HG02852 (cell line): ENCODE measurements around the gene FARP1.

Source experiments
- ATAC-seq: cut with Tn5 transposase; IDR thresholded peaks from one replicate; pipeline ENCODE4 v1.9.1; 2021; ENCODE audit warnings: mild to moderate bottlenecking, moderate library complexity; ENCODE audit not compliant: unreplicated experiment

Gene FARP1

DNA sequence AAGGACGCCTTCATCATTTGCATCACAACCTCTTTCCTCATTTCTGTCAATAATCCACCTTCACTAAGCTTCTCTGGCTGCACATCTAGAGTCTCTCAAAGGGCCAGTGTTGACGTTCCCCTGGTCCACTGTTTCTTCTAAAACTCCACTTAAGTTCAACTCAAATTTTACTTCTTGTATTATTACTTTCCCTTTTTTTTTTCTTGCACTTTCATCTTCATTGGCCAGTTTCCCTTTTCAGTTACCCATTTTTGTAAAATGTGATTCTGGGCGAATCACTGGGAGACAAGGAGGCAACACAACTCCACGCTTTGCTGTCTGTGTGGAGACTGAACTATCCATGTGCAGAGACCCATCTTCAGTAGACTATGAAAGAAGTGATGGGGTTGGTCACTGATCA lies 162.8 kb downstream of the FARP1 start:
- no peak for ATAC-seq

DNA sequence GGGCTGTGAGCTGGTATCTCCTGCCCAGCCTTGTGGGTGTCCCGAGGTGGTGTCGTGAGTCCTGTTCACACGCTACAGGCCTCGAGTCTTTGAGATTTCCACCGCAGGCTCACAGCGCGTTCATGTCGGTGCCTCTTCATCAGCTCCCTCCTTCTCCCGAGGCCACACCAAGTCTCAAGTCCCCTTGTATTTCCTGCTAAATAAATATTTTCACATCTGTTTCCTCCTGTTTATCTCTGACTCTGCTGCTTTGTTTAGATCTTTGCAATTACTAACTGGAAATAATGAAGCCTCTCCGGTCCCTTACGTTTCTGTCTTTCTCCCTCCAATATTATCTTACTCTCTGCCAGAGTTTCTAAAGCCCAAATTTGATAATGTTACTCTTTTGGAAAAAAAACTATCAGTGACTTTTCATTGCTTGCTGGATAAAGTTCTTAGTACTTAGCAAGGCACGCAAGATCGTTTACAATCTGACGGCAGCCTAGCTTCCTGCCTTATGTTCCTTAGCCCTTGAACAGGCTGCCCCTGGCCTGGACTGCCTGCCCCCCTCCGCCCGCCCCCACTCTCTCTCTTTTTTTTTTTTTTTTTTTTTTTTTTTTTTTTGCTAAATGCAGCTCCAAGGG lies 164.7 kb downstream of the FARP1 start:
- ATAC-seq, result no peak

DNA sequence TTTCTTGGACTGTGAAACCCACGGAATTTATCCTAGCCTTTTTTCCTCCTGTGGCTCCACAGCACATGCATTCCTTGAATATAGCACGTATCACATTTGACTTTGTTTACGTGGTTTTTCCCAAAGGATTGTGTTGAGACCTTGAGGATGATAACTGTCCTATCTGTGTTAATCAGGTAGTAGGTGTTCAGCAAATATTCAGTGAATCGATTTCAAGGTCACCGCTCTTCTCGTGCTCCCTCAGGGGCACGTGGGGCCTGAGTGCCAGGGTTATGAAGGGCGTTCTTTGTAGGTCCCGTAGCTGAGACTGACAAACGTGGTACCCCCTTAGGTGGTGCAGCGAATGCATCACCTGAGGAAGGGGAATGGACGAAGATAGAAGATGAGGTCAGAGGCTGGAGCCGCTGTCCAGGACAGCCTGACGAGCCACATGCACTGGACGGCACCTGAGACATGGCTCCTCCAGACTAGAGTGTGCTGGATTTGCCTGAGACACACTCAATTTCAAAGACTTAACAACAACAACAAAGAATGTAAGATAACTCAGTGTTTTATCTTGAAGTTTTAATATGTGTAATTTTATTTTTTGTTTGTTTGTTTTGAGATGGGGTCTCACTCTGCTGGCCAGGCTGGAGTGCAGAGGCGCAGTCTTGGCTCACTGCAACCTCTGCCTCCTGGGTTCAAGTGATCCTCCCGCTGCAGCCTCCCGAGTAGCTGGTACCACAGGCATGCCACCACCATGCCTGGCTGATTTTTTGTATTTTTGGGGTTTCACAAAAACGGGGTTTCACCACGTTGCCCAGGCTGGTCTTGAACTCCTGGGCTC lies 165.4 kb downstream of the FARP1 start:
- ATAC-seq, result no peak

DNA sequence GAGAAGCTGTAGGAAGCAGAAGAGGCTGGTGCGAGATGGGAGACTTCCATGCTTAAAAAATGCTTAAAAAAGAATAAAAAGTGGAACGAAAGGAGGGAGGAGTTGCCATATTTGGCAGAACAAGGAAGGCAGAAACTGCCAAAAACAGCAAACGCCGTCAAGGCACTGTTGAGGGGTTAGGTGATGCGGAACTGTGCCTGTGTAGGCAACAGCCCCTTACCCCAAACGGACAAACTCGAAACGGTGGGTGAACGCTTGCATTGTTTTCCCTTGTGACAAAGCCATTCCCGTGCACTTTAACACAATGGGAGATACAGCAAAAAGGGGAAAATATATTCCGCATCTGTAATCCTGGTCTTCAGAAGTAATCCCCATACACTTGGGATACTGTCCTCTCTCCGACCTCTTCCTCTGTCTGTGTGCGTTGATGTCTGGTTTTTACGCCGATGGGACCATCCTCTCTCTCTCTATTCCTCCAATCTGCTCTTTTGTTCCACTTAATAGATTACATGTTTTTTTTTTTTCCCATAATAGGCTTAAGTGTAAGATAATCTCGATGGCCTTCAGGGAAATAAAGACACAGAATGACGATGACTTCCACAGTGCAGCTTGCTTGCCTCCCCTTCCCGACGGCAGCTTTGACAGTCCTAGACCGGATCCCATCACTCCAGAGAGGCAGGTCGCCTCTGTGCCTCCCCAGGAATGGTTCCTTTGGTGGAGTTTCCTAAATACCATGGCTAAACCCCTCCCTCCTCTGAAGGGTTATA lies 166.9 kb downstream of the FARP1 start:
- ATAC-seq, result no peak

DNA sequence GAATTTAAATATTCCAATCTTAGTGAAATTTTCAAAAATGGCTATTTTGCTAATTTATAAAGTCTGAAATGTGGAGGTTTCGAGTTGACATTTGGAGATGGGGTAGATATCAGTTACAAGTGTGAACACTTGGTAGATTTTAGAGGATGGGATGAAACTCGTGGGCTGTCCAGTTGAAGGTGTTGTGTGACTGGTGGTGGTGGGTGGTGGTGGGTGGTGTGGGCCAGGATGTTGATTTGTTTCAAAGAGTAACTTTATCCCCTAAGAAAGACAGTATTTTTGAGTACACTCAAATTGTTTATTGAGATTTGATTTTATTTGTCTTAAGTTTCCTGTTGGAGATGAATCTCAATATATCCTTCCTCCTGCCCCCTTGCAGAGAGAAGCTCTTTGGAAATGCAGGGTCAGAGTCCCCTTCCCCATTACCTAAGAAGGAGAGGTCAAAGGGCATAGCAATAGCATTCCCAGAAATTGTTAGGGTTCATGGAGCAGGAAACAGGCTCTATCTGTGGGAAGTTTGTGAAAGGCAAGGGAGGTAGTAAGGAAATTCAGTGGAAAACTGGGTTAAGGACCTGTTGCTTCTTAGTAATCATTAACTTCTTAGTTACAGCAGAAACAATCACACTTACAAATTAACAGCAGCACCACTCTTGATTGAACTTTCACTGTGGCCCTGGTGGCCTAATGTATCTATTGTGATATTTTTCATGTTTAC lies 167.7 kb downstream of the FARP1 start:
- ATAC-seq, result no peak

DNA sequence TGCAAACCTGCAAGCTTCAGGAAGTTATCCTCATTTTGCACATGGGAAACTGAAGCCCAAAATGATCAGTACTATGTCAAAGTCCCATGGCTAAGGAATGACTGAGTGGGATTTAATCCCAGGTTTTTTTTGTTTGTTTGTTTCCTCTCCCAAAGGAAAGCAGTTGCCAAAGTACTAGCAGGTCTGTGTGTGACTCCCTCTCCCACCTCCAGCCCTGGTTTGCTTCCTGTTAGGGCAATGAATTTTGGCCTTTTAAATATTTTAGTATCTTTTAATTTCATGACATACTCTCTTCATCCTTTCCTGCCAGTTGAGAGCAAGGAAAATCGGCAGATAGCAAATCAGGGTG lies 168.3 kb downstream of the FARP1 start:
- ATAC-seq, result no peak

DNA sequence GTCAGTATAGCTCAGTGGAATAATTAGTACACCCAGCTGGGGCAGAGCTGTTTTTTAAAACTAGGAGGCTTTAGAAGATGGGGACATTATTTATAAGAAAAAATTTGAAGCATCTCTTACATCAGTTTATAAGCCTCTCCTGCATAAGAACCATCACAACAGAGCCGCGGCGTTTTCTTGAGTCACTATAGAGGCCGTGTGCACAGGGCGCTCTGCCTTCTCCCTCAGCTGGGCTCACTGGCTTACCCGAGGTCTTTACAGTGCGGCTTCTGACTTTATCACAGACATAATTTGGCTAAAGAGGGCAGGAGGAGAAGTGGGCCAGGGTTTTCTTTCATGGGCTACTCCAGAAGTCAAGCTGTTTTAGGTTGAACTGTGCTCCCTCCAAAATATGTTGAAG lies 169.7 kb downstream of the FARP1 start:
- no peak for ATAC-seq

DNA sequence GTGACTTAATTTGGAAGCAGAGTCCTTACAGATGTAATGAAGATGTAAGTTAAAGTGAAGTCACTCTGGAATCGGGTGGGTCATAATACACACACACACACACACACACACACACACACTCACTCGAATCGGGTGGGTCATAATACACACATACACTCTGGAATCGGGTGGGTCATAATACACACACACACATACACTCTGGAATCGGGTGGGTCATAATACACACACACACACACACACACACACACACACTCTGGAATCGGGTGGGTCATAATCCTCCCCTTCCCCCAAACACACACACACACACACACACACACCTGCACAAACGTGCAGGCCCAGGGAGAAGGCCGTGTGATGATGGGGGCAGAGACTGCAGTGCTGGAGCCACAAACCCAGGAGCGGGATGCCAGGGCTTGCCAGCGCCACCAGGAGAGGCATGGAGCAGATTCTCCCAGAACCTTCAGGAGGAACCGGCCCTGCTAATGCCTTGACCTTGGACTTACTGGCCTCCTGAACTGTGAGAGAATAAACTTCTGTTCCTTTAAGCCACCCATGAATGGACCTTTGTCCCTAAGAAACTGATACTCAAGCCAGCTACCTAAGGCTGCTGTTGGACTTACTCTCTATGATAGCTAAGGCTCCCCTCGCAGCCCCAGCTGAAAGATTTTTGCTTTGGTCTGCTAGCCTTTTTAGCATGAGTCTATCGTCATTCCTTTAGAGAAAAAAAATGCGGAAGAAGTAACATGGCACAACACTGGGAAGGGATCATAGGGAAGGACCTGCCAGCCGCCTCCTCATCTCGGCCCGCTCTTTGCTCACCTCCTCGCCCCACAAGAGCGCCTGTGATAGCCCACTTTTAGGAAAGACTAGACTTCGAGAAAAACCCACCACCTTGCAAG lies 170.4 kb downstream of the FARP1 start:
- no peak for ATAC-seq

DNA sequence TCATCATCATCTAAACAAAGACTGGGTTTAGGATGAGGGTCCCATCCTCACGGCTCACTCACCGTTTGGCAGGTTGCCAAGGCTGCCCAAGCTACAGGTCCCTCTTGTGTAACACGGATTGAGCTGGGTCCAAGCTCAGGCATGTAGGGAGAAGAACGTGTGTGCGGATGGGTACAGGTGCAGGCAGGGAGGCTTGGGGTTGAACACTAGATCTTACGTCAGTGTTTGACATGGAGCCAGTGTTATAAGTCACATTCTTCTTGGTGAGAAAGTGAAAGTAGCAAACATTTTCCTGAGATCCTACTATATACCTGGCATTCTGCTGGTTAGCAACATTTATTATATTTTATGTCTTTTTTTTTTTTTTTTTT lies 171.0 kb downstream of the FARP1 start:
- no peak for ATAC-seq

DNA sequence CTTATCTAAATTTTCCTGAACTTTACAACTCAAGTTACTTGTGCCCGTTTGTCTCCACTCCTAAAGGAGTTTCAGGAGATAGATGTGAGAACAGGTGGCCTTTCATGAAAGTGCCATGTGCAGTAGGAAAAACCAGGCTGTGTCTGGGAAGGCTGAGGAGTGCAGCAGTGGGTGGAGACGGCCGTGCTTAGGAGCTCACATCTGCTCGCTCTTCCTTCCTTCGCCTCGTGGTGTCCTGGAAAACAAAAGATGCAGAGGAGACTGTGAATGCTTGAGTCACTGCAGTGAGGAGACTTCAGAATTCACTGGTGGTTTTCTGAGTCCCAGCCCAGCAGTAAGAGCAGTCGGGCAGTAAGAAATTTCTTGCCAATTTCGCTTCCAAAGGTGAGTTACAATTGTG lies 172.6 kb downstream of the FARP1 start:
- no peak for ATAC-seq

DNA sequence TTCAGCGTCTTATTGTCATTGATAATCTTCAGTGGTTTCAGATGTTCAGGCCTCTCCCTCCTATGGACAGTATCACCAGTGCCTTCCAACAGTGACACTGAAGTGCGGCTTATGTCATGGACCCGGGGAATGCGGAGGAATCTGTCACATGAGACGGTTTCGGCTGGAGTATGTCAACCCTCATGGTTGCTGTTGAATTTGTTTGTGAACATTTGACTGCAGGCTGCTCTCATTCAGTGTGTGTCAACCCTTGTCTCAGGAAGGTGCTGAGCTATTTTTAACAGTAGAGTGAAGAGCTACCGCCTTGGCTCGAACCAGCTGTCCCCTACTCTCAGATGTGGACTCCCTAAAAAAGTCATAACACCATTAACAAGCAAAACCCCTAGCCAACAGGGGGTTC lies 173.0 kb downstream of the FARP1 start:
- ATAC-seq, result no peak

DNA sequence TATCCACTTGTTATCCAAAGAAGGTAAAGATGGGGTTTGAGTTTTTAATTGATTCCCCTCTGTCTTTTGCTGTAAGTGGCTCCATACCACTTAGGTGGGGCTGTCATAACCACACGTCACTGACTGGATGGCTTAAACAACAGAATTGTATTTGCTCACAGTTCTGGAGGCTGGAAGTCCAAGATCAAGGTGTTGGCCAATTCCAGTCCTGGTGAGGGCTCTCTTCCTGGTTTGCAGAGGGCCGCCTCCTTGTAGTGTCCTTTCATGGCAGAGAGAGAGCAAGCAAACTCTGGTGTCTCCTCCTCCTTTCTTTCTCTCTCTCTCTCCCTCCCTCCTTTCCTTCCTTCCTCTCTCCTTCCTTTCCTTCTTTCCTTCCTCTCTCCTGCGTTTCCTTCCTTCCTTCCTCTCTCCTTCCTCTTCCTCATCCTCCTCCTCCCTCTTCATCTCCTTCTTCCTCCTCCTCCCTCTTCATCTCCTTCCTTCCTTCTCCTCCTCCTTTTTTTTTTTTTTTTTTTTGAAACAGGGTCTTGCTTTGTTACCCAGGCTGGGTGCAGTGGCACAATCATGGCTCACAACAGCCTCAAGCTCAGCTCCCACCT lies 174.8 kb downstream of the FARP1 start:
- no peak for ATAC-seq

DNA sequence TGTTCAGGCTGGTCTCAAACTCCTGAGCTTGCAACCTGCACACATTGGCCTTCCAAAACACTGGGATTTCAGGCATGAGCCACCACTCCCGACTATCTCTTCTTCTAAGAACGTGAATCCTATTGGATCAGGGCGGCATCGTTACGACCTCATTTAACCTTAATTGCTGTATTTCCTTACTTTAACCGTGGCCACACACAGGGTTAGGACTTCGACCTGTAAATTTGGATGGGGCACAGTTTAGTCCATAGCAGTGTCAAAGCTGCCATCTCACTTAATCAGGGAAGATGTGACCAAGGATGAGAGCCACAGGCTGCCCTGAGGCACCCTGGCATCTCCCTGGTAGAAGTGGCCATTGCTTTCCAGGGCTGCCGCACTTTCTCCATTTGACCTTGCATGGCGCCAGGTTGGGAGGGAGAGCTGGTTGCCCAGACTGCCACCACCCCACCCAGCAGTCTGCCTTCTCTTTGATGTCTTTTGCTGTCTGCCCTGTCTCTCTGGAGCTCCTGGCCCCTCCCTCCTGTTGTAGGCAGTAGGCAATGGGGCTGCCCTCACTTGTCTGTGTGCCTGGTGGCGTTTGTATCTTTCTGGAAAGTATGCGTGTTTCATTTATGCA lies 175.5 kb downstream of the FARP1 start:
- no peak for ATAC-seq

DNA sequence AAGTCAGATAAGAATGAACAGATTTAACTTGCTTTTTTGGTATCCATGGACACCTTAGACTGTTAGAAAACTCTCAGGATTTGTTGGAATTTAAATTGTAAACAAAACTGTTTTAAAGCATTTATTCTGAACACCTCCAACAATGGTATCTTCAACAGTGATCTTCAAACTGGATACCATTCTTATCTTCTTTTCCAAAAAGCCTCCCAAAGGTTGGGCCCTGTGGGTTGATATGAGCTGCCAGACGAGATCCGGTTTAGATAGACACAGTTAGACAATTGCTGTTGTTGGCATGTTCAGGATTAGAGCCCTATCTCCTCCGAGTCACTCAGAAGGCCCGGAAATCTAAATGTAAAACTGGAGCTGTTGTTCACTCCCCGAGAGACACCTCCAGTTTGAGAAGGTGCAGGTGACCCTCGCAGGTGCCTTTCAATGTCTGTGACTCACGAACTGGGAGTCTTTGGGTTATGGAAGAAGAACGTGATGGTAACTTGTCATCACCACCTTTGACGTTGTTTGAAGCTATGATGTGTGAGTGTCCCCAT lies 177.7 kb downstream of the FARP1 start:
- ATAC-seq, result no peak

DNA sequence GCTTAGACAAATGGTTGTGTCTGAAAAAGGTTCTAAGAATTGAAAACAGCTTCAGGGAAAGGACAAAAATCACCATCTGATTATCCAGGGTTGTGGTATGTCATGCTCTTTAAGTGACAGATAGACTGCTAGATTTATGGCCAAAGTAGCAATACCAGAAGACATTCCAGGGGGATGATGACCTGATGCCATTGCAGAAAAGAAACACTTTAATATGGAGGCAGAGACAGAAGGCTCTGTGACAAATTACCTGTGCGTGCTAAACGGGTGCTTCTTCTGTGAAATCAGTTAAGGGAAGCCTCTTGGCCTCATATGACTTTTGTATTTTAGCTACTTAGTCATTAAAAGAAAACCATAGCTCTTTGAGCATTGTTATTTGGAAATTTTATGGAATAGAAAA lies 178.5 kb downstream of the FARP1 start:
- no peak for ATAC-seq

DNA sequence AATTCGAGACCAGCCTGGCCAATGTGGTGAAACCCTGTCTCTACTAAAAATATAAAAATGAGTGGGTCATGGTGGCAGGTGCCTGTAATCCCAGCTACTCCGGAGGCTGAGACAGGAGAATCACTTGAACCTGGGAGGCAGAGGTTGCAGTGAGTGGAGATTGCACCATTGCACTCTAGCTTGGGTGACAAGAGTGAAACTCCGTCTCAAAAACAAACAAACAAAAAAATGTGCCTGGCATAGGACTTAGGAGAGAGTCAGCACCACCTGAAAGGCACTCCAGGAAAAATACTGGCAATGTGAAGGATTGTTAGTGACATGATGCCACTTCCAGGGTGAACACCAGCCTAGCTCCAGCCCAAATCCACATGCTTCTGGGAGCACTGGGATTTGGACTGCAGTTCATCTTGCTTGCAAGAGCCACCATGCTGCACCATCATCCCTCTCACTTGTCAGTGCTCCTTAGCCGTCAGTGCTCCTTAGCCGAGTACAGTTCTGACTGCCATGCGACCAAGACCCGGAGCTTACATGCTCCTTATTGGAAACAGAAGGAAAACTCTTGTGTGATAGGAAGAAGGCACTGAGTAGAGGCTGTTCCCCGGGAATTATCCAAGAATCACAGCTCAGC lies 179.3 kb downstream of the FARP1 start:
- ATAC-seq, result no peak

DNA sequence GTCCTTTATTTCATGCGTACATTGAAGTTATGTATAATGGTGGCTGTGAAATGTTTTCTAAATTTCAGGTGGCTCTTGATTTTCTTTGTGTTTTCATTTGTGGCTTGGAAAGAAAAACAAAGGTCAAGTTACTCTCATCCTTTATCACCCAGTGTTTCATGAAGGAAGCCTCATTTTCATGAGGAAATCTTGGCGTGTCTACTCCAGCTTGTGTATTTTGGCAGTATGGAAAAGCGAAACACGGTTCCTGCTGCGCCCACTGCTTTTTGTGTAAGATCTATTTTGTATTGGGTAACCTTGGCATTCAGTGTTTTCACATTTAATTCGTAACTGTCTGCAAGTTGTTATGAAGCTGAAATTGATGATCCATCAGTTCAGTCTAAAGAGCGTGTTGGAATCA lies 181.2 kb downstream of the FARP1 start:
- no peak for ATAC-seq

DNA sequence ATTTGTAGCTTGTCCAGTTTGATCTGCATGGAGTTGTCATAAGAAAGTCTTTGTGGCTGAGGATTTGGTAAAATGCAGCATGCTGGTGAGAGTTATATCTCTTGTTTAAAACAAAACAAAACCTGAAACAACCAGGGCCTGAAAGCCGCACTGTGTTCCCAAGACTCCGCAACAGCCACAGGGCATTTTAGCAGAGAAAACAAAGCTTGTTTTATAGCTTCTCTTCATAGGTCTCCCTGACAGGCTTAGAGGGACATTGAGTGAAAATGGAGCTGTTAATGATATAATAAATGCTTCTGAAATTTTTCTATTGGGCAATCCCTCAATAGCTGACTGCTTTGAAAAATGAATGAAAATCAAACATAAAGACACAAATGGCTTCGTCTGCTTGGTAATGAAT lies 182.8 kb downstream of the FARP1 start:
- ATAC-seq, result no peak

DNA sequence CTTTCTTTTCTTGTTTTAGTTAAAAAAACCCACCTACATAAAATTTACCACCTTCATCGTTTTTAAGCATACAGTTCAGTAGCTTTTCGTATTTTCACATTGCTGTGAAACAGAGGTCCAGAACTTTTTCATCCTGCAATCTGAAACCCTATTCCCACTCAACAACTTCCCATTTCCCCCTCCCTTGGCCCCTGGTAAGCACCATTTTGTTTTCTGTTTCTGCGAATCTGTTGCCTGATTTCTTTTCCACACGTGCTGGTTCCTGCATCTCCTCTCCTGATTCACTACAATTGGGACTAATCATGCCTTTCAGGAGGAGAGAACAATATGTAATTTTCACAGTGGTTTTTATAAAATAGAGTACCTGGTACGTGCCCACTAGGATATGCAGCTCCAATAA lies 183.4 kb downstream of the FARP1 start:
- ATAC-seq, result no peak
